GM19035 (cell line): ENCODE measurements around the gene SERPINB2.

Source experiments
- ATAC-seq: cut with Tn5 transposase; IDR thresholded peaks from one replicate; pipeline ENCODE4 v1.9.1; 2021; ENCODE audit not compliant: unreplicated experiment

SERPINB2 gene, protein sequence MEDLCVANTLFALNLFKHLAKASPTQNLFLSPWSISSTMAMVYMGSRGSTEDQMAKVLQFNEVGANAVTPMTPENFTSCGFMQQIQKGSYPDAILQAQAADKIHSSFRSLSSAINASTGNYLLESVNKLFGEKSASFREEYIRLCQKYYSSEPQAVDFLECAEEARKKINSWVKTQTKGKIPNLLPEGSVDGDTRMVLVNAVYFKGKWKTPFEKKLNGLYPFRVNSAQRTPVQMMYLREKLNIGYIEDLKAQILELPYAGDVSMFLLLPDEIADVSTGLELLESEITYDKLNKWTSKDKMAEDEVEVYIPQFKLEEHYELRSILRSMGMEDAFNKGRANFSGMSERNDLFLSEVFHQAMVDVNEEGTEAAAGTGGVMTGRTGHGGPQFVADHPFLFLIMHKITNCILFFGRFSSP

GRCh38 chr18:63887424-63887823 is at the start of gene SERPINB2:
Gene SERPINB2 (plus strand): TSS chr18:63887705. CDS start chr18:63891445, 3,740 bp downstream.
- no peak for ATAC-seq

DNA sequence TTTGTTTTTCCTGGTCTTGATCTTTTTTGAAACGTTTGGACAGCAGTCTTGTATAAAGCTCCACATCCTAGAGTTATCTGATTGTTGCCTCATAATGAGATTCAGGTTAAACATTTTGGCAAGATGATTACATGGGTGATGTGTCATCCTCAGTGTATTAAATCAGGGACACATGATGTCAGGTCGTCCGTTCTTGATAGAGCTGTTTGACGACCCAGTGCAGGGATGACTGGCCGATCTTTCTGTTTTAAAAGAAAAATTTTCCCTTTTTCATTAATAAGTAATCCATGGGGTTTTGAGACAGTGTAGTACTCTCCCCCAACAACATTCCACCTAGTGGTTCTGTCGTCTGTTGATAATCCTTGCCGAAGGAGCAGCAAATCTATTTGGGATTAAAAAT is 44.5 kb upstream of the SERPINB2 start:
- ATAC-seq = no peak

- ATAC-seq = peak; percentile 71
These were observed 43.3 kb upstream of the SERPINB2 start for GRCh38 chr18:63844254-63844653.

- ATAC-seq = no peak
These were observed 39.3 kb upstream of the SERPINB2 start for GRCh38 chr18:63848159-63848558.

- peak; percentile 61 for ATAC-seq
These were observed 37.5 kb upstream of the SERPINB2 start for GRCh38 chr18:63850020-63850419.

- ATAC-seq = no peak
These were observed 36.9 kb upstream of the SERPINB2 start for GRCh38 chr18:63850636-63851035.

DNA sequence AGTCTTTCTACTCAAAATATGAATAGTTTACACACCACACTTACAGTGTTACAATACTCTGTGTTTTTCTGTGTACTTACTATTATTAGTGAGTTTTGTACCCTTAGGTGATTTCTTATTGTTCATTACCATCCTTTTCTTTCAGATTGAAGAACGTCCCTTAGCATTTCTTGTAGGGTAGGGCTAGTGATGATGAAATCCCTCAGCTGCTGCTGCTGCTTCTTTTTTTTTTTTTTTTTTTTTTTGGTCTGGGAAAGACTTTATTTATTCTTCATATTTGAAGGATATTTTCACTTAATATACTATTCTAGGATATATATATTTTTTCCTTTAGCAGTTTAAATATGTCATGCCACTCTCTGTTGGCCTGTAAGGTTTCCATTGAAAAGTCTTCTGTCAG is 29.0 kb upstream of the SERPINB2 start:
- no peak for ATAC-seq

- ATAC-seq = no peak
These were observed 27.6 kb upstream of the SERPINB2 start for GRCh38 chr18:63859781-63860475.

DNA sequence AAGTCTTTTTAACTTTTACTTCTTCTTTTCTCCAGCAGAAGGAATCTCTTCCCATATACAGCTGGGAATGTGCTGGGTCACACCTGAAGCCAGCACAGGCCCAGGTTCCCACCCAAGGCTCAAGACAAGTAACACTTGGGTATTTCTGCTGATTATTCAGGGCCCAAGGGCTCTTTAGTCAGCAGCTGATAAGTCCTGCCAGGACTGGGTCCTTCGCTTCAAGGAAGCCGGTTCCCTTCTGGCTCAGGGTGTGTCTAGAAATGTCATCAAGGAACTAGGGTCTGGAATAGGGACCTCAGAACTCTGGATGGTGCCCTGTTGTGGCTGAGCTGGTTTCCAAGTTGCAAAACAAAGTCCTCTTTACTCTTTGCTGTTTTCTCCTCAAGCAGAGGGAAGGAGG is 27.0 kb upstream of the SERPINB2 start:
- no peak for ATAC-seq

DNA sequence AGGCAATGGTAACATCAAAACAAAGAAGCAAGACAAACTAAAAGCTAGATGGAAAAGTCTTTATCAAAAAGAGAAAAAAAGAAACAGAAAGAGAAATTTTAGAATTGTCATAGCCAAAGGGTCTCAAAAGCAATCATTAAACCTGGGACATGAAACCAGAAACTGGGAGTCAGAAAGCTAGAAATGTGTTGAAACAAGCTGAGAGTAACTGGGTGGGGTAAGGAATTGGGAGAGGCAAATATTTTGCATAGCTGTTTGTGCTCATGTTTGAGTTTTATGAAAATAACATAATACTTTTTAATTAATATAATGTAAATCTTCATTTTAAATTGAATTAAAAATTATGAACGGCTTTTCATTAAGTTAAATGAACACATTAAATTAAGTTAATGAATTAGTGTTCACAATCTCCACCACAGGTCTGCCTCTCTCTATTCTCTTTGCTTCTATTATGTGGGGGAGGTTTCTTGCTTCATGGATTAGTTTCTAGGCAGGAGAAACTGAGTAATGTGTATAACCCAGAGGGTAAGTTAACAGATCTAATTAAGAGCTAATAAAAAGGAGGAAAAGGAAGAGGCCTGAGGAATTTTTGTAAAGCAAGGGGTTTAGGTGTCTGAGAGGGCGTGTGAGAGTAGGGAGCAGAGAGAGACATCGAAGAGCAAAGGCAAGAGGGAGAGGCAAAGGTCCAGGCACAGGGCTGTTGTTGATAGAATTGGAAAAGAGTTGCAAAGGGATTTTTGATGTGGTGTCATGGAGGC is 20.0 kb upstream of the SERPINB2 start:
- ATAC-seq = no peak

GRCh38 chr18:63868546-63868945 is 19.0 kb upstream of the SERPINB2 start:
- no peak for ATAC-seq

DNA sequence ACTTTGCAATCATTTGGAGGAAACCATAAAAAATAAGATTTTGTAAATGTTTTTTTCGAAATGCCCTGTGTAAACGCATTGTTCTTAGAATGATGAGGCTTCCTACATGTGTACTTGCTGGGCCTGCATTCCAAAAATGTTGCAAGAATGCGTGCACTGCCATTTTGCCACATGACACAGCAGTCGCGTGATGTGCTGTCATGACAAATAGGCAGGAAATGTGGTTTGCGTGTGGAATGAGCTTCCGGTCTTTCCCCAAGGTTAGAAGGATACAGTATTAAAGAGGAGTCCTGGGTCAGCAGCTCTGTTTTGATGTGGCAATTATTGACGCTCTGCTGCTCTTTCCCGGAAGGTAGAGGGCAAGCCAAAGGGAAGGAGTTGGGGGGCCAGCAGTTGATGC is 18.1 kb upstream of the SERPINB2 start:
- no peak for ATAC-seq

DNA sequence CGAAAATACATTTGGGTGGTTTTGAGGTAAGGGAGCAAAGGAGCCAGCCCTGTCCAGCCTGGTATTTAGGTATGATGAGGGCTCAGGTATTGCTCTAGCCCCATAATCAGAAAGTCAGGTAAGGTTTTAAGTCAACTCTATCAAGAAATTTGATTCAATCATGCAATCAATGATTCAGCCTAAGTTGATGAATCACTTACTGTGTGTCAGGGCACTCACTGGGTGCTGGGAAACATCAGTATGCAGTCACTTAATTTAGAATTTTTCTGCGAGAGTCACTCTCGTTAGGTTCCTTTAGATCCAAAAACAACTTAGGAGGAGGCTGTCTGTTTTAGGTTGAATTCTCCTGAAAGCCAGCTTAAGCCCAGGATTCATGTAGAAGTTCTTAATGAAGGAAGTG is 17.7 kb upstream of the SERPINB2 start:
- ATAC-seq = no peak

- ATAC-seq = no peak
These were observed 15.7 kb upstream of the SERPINB2 start for GRCh38 chr18:63871836-63872235.

GRCh38 chr18:63872586-63872985 is 14.9 kb upstream of the SERPINB2 start:
- no peak for ATAC-seq

GRCh38 chr18:63878343-63878742 is 9.2 kb upstream of the SERPINB2 start:
- ATAC-seq = no peak

DNA sequence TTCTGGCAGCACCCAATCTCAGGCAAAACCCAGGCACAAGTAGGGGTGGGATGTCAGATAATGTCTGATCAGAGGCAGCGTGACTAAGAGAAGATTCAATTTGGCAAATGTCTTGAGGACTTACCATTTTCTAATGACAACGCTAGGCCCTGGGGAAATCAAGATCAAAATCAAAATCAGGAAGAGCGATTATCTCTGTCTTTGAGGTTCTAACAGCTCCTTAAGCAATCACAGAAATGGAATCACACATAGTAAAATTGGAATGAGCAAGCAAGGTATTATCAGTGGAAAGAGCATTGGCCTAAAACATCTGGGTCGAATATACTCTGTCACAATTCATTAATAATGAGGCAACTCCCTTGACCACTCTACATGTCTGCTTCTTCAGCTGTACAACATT is 8.6 kb upstream of the SERPINB2 start:
- ATAC-seq = no peak

GRCh38 chr18:63879709-63880108 is 7.8 kb upstream of the SERPINB2 start:
- no peak for ATAC-seq

- ATAC-seq = no peak
These were observed 5.7 kb upstream of the SERPINB2 start for GRCh38 chr18:63881851-63882250.

DNA sequence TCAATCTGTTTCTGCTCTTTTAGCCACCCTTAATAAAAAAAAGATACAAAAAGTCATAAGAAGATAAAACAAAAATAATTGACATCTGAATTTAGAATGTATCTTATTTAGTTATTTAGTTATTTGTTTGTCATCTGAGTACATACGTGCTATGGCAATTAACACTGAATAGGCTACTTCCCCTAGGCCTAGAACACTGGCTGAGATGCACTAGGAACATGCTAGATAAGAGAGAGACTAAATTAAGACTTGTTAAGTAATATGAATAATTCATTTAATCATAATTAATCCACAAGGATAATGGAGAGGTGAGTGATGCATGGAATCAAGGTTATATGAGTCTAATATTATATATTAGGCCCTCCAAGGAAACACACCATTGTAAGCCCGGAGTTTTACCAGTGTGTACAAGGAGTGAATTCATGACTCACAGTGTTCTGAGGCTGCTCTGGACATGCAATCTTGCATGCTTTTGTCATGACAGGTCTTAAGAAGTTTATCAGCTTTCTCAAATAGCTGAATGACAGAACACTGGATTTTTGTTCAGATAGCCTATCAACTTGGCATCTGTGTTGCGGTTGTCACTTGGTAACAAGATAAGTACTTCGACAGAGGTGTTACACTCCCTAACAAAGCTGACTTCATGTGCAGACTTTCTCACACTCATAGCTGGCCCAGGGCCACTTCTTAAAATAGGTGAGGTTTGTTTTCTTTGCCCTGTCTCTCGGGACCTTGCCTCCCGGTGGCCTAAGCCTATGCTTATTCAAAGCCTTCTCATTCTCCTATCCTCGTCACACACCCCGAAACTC is 5.0 kb upstream of the SERPINB2 start:
- ATAC-seq = no peak

- no peak for ATAC-seq
These were observed 3.9 kb upstream of the SERPINB2 start for GRCh38 chr18:63883617-63884016.
